Measurements from ENCODE around the gene EMP2. TPM values are rescaled to one million over a fixed set of nuclear protein-coding genes. Genes with fewer than 3 reads are reported as not detected.

Gene EMP2
- total RNA-seq, 1 donor from 2014 or later, result not detected

DNA sequence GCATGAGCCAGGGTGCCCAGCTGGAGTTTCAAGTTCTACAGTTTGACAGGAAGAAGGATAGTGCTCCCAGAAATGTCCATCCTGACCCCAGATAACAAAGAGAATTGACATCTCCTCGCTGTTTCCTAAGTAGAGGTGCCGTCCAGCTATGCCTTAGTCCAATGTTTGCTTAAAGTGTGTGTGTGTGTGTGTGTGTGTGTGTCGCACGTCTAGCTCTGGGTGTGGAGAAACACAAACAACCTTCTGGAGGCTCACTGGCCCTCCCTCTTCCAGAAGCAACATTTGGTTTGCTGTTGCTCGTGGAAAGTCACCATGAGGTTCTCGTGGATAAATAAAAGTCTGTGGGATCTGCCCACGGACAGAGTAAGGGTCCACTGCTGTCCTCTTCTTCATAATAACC, 22.1 kb downstream of the EMP2 start:
- DNase-seq (no peak), ATAC-seq (ENCODE audit: low read depth) (no peak)
- H3K9me3 Mint-ChIP-seq, result peaks cover 4% of the 10 kb centered on the region
- no peak overlapping the region for H3K4me3 Mint-ChIP-seq
- intact Hi-C loops (cut with micrococcal nuclease), result no loop called here
- TF ChIP-seq, protein P1, sequence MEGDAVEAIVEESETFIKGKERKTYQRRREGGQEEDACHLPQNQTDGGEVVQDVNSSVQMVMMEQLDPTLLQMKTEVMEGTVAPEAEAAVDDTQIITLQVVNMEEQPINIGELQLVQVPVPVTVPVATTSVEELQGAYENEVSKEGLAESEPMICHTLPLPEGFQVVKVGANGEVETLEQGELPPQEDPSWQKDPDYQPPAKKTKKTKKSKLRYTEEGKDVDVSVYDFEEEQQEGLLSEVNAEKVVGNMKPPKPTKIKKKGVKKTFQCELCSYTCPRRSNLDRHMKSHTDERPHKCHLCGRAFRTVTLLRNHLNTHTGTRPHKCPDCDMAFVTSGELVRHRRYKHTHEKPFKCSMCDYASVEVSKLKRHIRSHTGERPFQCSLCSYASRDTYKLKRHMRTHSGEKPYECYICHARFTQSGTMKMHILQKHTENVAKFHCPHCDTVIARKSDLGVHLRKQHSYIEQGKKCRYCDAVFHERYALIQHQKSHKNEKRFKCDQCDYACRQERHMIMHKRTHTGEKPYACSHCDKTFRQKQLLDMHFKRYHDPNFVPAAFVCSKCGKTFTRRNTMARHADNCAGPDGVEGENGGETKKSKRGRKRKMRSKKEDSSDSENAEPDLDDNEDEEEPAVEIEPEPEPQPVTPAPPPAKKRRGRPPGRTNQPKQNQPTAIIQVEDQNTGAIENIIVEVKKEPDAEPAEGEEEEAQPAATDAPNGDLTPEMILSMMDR (IDR thresholded peaks at IDR 0.05), result no peak
- H3K4me1 Mint-ChIP-seq, result peaks cover 31% of the 10 kb centered on the region
- H3K36me3 Mint-ChIP-seq (ENCODE audit: low read depth), result no peaks in the 10 kb centered on the region
- H3K27me3 Mint-ChIP-seq, result no peaks in the 10 kb centered on the region
- POLR2A ChIA-PET, result no interaction called here
- CTCF ChIA-PET, result no interaction called here
- no peak overlapping the region for H3K27ac Mint-ChIP-seq

DNA sequence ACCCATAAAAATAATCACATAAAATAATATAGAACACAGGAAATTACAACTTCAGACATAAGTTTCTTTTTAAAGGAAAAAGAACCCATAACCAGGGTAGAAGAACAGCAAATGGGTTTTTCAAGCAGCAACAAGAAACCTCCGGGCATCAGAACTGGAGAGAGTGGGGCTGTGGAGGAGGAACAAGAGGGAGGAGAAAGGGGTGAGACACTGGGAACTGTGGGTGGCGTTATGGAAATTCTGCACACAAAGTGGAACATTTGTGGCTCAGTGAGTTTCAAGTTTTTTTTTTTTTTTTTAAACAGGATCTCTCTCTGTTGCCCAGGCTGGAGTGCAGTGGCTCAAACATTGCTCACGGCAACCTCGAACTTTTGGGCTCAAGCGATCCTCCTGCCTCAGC, 22.6 kb downstream of the EMP2 start:
- POLR2A ChIA-PET, result interaction anchor here (0.7 kb wide), 1 partner anchor 285 kb away, joined by 5 read pairs; no protein-coding TSS in a partner anchor
- H3K4me3 Mint-ChIP-seq, result no peak overlapping the region
- no peak for DNase-seq

DNA sequence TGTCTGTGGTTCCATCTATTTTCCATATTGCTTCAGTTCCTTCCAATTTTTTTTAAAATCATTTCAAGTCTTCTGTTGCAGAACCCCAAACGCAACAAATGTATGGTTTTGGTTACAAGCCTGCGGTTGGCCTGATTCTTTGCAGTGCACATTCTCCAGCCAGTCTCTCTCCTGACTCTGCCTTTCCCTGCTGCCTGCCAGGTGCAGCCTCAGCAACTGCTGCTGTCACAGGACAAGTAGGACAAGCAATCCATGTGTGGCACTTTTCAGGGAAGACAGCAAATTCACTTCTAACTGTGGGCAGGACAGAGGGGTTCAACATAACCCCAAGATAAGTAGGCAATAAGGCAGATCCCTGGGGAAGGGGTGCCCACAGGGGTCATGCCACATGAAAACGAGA, 24.2 kb downstream of the EMP2 start:
- Mint-ChIP-seq H3K27ac (no peak overlapping the region), H3K27me3 (no peaks in the 10 kb centered on the region), H3K4me1 (peaks cover 33% of the 10 kb centered on the region), H3K4me3 (no peak overlapping the region), H3K36me3 (ENCODE audit: low read depth) (no peaks in the 10 kb centered on the region), H3K9me3 (peaks cover 2% of the 10 kb centered on the region)
- ATAC-seq (ENCODE audit: low read depth) (no peak), DNase-seq (no peak)
- CTCF ChIA-PET, result no interaction called here
- intact Hi-C loops (cut with micrococcal nuclease), result no loop called here
- TF ChIP-seq, protein P1 (IDR thresholded peaks at IDR 0.05), result no peak
- POLR2A ChIA-PET, result no interaction called here

More for the DNA sequence above, 22.6 kb downstream of the EMP2 start:
- TF ChIP-seq, protein P1 (IDR thresholded peaks at IDR 0.05), result no peak
- H3K36me3 Mint-ChIP-seq (ENCODE audit: low read depth), result no peaks in the 10 kb centered on the region
- CTCF ChIA-PET, result no interaction called here
- intact Hi-C loops (cut with micrococcal nuclease), result no loop called here
- H3K4me1 Mint-ChIP-seq, result peaks cover 37% of the 10 kb centered on the region
- no peak overlapping the region for H3K27ac Mint-ChIP-seq
- no peak for ATAC-seq (ENCODE audit: low read depth)
- peaks cover 4% of the 10 kb centered on the region for H3K9me3 Mint-ChIP-seq
- no peaks in the 10 kb centered on the region for H3K27me3 Mint-ChIP-seq

DNA sequence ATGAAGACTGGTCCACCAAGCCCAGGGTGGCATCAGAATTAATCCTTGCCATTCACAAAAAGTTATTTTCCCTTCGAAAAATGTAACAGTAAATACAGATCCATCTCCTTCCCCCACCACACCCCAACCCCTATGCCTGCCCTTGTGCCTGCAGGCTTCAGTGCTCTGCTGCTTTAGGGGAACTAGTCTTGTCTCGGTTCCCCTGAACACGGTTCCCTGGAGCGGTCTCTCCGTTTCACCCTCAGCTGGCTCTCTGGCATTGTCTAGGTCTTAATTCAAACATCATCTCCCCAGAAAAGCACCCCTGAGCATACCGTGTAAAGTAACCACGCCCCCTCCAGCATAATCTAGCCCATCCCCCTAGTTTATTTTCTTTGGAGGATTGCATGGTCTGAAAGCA, 25.8 kb downstream of the EMP2 start:
- Mint-ChIP-seq H3K27me3 (no peaks in the 10 kb centered on the region), H3K4me3 (peak overlapping the region; percentile 24), H3K9me3 (peaks cover 2% of the 10 kb centered on the region), H3K27ac (peak overlapping the region; percentile 57), H3K36me3 (ENCODE audit: low read depth) (no peaks in the 10 kb centered on the region), H3K4me1 (peaks cover 28% of the 10 kb centered on the region)
- TF ChIP-seq, protein P1 (IDR thresholded peaks at IDR 0.05), result no peak
- ChIA-PET CTCF (no interaction called here), POLR2A (interaction anchor here (0.6 to 0.7 kb wide), 2 partner anchors 12 to 50 kb away, joined by 7 to 9 read pairs; no protein-coding TSS in a partner anchor)
- no peak for DNase-seq
- intact Hi-C loops (cut with micrococcal nuclease), result no loop called here
- ATAC-seq (ENCODE audit: low read depth), result peak; percentile 67

DNA sequence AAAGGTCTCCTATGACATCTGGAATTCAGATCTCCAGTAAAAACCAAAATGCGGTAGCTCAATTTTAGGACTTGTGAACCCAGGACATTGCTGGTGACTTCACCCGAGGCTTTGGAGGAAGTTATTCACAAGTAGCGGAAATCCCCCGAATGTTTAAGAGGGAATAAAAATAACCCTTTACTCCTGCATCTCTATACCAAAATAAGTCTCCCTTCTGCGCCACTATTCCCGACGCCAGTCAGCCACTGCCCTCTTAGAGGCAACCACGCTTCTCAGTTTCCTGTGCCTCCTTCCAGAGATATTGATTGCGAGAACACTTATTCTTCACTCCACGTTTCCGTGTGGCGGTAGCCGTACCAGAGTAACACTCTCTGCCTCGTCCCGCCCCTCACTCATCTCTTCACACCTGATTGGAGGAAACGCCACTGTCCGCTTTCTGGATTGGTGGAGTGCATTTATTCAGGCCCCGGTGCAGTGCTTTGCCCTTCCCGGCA, 27.4 kb downstream of the EMP2 start:
- Mint-ChIP-seq H3K9me3 (peaks cover 12% of the 10 kb centered on the region), H3K27ac (peak overlapping the region; percentile 98), H3K27me3 (no peaks in the 10 kb centered on the region), H3K4me1 (peaks cover 28% of the 10 kb centered on the region), H3K4me3 (peak overlapping the region; percentile 96), H3K36me3 (ENCODE audit: low read depth) (no peaks in the 10 kb centered on the region)
- DNase-seq, result peak; percentile 69
- POLR2A ChIA-PET, result interaction anchor here (0.5 to 1.6 kb wide), 5 partner anchors 175 to 389 kb away, joined by 3 to 11 read pairs (median 4); partner anchors contain the start of genes DEXI and NUBP1
- peak; percentile 97 for ATAC-seq (ENCODE audit: low read depth)
- TF ChIP-seq, protein P1 (IDR thresholded peaks at IDR 0.05), result no peak
- intact Hi-C loops (cut with micrococcal nuclease), result no loop called here
- CTCF ChIA-PET, result interaction anchor here (1.0 to 1.7 kb wide), 5 partner anchors 9 to 366 kb away, joined by 4 to 5 read pairs (median 4); no protein-coding TSS in a partner anchor
